Gastroesophageal sphincter (tissue), 3 donors: ENCODE data around the gene KIAA2012.

Experiments
- CTCF ChIP-seq, 4 experiments: fragments of 200-600 bp in 2 of 4; fragments of 450-650 bp in 2 of 4; sonication (generic) in 1 of 4; IDR thresholded peaks; one replicate each; pipeline ENCODE4 v1.5.1; 2017 to 2019; ENCODE audit warnings: antibody characterized with exemption in 4 of 4, mild to moderate bottlenecking in 2 of 4, moderate library complexity in 2 of 4
- POLR2A ChIP-seq, 2 donors: fragments of 450-650 bp; IDR thresholded peaks; one replicate each; pipeline ENCODE4 v1.6.1; 2017; ENCODE audit warnings: antibody characterized with exemption in 2 of 2, mild to moderate bottlenecking in 2 of 2, moderate library complexity in 1 of 2
- POLR2AphosphoS5 ChIP-seq: sonication (generic); formaldehyde crosslinking; IDR thresholded peaks from one replicate; pipeline ENCODE4 v1.6.1; 2017; ENCODE audit warnings: antibody characterized with exemption

- TF ChIP-seq POLR2AphosphoS5 = no peak
- TF ChIP-seq CTCF (IDR thresholded peaks at IDR 0.05) = no peak
- no peak for TF ChIP-seq POLR2A (IDR thresholded peaks at IDR 0.05)
Observed at GRCh38 chr2:202154613-202155012, 81.6 kb downstream of the KIAA2012 start.
